Right hindlimb (tissue), 1 donor: ENCODE measurements around the gene PMF1.

ENCODE experiments used
- DNase-seq: peaks from one replicate; pipeline ENCODE4 v3.0.0-alpha.2; 2018

PMF1 gene

GRCh38 chr1:156276532-156276931, 63.7 kb downstream of the PMF1 start:
- DNase-seq: no peak

GRCh38 chr1:156276966-156277381, 64.2 kb downstream of the PMF1 start:
- no peak for DNase-seq

- no peak for DNase-seq
Measured at GRCh38 chr1:156279837-156280236, 67.0 kb downstream of the PMF1 start.

- no peak for DNase-seq
Measured at GRCh38 chr1:156281281-156281680, 68.5 kb downstream of the PMF1 start.

- no peak for DNase-seq
Measured at GRCh38 chr1:156281693-156282478, 69.1 kb downstream of the PMF1 start.

- DNase-seq: peak; percentile 98
Measured at GRCh38 chr1:156282479-156283222, 69.8 kb downstream of the PMF1 start, which contains the start of gene SMG5. Gene SMG5, minus strand, starts transcription at chr1:156282825. Its CDS starts 145 bp downstream, at chr1:156282680.

- DNase-seq: no peak
Measured at GRCh38 chr1:156283521-156283920, 70.7 kb downstream of the PMF1 start.

- DNase-seq: no peak
Measured at GRCh38 chr1:156284112-156284511, 71.3 kb downstream of the PMF1 start, which contains the start of gene TMEM79. Gene TMEM79, plus strand, starts transcription at chr1:156284325. Its CDS starts 902 bp downstream, at chr1:156285227.

GRCh38 chr1:156284757-156285156, 72.0 kb downstream of the PMF1 start:
- DNase-seq: no peak

- DNase-seq: no peak
Measured at GRCh38 chr1:156285437-156285836, 72.6 kb downstream of the PMF1 start.

- no peak for DNase-seq
Measured at GRCh38 chr1:156286061-156286460, 73.3 kb downstream of the PMF1 start.
